Suppressor macrophage treated with lipopolysaccharide for 4 hours (primary cell): ENCODE data around the gene FREM2.

Experiments
- DNase-seq: peaks from one replicate; pipeline ENCODE4 v3.0.0-alpha.2; 2020

The FREM2 gene

DNA sequence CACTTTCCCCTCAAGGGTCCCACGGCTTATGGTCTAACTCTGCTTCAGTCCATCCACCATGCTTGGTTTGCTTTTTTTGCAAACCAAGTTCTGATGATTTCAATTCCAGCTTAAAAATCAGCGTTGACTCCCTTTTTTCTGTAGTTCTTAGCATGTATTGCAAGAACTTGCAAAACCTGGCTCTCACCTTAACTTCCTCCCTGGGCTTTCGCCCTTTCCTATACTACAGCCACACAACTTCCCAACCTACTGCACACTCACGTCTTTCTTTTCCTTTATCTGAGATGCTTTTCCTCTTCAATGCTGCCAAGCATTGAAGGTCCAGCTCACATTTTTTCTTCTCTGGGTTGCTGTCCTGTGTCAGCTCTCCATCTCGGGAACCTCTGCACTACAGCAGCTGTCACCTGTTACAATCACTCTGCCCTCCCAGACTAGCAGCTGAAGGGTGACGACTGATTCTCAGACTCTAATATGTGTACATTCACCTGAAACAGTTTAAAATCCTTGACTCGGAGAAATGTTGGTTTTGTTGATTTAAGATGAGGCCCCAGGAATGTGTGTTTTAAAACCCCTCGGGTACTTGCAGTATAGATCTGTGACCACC lies 143.7 kb downstream of the FREM2 start:
- DNase-seq: no peak

DNA sequence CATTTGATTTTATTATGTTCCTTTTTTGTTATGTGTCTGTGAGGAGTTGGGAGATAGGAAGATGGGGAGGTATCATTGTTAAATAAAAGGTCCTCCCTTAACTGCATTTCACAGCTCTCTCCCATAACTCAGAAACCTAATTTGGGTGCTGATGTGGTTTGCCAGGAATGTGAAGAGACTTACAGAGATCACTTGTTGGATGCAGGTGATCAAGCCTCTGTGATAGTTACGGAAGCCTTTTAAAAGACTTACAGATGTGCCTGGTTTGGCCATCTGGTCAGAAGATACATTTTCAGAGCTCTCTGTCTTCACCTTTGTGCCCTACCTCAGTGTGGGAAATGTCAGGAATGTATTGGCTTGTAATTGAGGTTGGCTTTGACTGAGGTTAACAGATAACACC lies 157.7 kb downstream of the FREM2 start:
- DNase-seq: no peak

DNA sequence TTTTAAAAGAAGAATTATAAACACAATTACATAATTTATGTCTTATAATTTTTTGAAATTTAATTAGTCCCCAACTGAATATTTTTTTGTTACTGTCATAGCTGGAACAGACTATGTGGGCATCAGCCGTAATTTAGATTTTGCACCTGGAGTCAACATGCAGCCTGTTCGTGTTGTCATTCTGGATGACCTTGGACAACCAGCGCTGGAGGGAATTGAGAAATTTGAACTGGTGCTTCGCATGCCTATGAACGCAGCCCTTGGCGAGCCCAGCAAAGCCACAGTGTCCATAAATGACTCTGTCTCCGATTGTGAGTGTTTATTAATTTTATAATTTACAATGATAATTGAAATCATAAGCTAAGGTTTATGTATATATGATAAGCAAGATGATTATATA lies 161.5 kb downstream of the FREM2 start:
- DNase-seq: no peak

DNA sequence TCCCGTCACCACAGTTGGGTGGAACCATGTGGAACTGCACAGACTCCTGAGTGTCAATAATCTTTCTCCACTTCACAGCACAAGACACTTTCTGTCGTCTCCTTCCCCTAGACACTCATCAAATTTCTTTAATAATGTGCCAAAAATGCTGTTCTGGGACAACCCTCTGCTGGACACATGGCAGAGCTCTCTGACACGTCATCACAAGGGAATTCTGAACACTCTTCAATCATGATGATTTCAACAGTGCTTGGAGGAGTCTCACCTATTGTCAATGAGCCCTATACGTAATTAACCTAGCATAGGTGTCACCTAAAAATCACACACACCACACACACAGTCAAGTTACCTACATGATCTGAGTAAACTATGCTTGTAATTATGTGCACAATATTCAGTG lies 162.4 kb downstream of the FREM2 start:
- DNase-seq: no peak

DNA sequence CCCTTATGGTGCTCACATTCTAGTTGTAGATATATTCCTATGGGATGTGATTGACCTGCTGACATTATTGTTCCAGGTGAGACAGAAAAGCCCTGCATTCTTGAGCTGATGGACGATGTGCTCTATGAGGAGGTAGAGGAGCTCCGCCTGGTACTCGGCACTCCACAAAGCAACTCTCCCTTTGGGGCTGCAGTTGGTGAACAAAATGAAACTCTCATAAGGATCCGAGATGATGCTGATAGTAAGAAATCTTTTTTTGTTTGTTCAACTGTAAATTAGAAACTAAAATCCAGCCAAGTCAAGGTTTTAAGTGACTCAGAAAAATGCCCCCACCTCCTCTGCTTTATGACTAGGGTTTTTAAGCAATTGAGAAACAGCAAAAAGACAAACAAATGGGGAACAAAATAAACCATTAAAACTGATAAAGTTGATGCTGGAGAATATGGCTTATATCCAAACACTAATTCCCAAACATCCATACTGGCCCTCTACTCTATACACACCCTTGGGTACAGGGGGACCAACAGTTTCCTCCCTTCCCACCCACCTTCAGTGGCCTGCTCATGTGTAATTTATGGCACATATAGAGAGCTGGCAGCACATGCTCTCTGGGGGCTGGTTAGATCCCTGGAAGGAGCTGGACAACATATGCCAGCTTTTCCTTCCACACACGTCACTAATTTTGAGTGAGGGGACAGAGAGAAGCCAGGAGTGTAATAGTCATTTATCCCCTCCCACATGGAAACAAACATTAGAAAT lies 164.2 kb downstream of the FREM2 start:
- DNase-seq: no peak

DNA sequence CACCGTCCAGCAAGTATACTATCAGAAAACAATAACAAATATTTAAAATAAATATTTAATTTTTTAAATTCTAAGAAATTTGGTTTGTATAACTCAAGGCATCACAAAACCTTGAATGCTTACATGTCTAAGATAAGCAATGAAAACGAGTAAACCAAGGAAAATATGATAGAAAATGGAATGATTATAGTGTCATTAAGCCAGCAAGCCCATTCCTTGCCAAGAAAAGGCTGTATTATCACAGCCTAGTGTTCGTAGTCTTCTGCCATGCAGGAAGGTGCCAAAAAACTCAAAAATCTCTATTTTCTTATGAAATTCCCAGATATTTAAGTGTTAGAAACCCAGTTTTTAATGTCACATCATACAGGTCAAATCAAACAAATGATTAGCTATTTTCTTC lies 167.3 kb downstream of the FREM2 start:
- no peak for DNase-seq

DNA sequence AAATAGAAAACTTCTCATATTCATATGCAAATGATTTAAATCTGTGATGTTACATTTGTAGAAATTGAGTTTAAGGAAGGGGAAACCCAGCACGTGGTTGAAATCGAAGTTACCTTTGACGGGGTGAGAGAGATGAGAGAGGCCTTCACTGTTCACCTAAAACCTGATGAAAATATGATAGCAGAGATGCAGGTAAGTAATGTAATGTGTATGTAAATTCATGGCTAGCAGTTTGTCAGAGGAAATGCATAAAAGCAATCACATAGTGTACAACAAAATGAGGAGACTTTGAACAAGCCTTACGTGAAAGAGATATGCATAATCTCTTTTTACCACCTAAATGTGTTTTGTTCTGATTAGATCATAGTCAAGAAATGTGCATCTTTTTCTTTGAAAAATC lies 169.2 kb downstream of the FREM2 start:
- no peak for DNase-seq

DNA sequence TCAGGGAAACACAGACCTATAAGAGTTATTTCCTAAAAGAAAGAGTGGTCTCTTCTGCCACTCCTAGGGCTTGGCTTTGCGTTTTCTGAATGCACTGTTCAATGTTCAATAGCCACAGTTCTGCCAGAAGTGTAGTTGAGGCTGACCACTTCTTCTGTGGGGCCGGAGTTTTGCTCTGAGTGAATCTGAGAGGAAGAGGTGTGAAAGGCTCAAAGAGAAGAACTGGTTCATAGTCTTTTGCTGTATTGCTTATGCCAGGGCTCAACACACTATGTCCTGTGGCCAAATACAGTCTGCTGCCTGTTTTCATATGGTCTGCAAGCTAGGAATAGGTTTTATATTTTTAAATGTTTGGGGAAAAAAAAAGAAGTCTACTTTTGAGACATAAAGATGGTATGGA lies 175.6 kb downstream of the FREM2 start:
- no peak for DNase-seq

DNA sequence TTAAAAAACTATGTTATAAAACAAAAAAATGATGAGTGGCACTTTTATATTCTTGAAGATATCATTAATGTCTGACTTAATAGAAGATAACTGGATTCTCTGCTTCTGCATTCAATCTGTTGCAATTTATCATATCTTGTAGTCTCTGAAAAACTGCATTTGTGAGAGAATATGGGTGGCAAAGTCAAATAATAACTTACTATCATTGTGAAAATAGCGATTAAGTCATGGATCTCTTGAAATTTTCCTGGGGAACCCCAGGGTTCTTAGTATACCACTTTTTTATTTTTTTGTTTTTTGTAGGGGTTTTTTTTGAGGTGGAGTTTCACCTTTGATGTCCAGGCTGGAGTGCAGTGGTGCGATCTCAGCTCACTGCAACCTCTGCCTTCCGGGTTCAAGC lies 176.7 kb downstream of the FREM2 start:
- no peak for DNase-seq

DNA sequence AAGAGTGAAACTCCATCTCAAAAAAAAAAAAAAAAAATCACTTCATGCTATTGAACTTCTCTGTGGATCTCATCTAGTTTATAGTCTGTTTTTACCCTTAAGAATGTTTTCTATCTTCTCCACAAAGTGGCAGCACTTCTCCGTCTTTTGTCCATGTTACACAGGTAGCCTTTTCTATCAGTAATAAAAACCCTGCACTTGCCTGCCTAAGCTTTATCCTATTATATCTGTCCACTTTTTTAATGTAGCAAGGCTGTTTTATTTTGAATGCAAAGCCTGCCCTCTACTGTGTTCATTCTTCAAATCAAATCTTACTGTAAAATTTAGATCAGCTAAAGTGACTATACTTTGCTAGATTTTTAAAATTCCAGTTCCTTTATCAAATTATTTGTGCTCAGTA lies 179.8 kb downstream of the FREM2 start:
- DNase-seq: no peak

DNA sequence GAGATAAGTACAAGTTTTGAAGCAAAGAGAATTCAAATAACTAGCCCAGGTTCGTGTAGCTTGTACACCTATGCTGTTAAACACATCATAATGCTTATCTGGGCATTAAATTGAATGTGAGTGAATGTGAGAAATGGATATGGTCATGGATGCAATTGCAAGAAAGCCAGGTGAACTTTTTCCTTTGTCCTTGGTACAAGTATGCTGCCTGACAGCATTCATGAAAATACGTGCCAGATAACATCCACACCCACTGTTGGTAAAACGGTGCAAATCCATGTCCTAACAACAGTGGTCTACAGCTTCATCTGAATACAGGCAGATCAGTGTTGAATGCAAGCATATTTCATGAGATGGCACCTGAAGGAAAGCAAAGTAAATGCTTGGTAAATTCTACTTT lies 181.5 kb downstream of the FREM2 start:
- DNase-seq: no peak

DNA sequence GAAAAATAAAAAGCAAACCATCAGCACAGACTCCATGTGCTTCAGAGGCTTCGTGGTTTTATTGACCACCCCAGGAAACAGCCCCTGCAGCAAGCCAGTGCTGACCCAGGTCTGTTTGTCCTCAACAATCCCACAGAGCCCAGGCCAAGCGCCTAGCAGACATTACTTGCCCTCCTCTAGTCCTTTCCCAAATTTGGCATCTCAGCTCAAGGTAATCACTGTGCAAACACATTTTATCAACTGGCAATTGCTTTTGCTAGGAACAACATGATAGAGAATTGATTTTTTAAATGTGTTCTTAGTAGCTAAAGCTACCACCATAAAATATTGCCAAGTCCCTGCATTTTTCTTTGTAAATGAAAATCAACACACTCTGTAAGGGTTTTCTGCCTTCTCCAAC lies 182.0 kb downstream of the FREM2 start:
- no peak for DNase-seq

DNA sequence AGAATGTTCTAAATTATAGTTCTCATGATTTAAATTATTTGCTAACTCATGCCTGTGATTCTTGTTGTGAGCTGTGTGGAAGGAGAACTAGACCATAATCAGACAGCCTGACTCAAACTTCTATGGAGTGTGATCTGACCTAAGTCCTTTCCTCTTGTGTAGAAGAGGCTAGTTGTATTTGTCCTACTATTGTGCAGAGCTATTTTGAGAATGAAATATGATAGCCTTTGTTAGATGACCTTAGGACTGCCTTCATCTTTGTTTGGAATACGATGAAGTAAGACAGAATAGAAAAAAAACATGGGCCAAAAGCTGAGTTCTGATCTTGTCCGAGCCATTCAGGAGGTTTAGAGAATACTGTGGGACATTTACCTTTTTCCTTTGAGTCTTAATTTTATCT lies 184.4 kb downstream of the FREM2 start:
- no peak for DNase-seq

DNA sequence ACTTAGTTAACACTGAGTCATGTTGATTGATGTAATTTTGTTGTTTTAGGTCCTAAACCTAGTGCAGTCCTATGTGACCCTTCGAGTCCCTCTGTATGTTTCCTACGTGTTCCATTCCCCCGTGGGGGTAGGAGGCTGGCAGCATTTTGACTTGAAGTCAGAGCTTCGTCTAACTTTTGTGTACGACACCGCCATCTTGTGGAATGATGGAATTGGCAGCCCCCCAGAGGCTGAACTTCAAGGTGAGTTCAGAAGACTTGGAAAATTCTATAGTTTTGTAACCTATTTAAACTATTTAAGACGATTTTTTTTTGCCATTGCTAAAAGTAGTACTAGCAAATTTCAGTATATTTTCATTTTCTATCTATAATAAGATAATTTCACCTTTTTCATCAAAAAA lies 185.8 kb downstream of the FREM2 start:
- peak; percentile 12 for DNase-seq

DNA sequence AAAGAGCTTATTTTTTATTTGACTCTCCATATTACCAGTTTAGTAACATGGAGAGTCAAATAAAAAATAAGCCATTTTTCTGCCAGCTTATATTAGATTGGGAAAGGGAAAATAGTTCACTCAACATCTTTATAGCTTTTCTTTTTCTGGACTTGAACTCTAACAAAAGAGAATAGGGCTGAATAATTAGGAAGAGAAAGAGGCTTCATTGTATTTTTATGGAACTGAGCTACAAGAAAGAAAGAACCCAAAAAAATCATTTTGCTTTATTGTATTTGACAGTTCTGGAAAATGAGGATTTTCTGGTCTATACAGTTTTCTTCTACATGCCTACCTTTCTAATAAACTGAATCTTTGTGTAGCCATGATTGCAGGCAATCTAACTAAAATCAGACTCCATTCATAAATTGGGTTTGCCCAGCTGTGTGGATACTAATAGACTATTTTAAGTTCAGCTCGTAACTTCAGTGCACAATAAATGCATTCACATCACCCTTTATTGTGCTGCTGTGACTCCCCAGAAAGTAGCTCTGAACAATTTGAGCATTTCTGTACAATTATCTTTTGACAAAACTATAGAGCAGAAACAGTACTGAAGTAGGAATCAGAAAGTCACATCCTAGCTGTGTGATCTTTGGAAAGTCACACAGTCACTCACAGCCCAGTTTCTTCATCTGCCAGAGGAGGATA lies 188.5 kb downstream of the FREM2 start:
- DNase-seq: no peak

DNA sequence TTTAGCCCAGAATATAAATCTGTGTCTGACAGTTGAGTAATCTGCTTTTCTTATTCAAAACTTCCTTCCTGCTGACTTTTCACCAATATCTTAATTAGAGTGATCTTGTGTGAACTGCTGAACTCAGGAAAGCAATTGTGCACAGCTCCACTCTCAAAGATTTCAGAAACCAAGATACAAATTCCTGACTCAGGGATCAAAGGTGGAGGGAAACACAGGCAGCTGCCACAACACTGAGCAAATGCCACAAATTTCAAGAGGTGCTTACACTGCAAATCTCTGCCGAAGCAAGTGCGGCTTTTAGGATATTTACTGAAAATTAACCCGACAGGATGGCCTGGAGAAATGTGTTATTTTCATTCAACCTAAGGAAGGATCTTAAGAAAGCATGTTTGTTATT lies 192.4 kb downstream of the FREM2 start:
- no peak for DNase-seq

DNA sequence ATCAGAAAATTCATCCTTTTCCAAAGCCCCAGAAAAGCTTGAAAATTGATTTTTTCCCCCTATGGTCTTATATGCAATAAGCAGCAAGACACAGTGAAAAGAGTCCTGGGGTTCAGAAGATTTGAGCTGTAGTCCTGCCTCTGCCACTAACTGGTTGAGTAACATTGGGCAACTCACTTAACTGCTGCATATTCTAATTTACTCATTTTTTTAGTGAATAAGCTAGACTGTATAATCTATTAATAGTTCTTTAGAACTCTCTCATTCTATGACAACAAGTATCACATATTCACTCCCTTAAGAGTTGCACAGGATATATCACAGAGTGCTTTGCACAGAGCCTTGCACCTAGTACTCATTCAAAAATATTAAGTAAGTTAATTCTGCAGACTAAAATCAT lies 192.9 kb downstream of the FREM2 start:
- DNase-seq: no peak

DNA sequence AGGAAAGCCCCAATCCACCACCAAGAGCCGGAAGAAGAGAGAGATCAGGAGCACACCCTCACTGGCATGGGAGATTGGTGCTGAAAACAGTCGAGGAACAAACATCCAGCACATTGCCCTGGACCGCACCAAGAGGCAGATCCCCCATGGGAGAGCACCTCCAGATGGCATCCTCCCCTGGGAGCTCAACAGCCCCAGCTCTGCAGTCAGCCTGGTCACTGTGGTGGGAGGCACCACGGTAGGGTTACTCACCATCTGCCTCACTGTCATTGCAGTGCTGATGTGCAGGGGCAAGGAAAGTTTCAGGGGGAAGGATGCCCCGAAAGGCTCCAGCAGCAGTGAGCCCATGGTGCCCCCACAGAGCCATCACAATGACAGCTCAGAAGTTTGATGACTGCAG lies 193.5 kb downstream of the FREM2 start:
- DNase-seq: no peak

DNA sequence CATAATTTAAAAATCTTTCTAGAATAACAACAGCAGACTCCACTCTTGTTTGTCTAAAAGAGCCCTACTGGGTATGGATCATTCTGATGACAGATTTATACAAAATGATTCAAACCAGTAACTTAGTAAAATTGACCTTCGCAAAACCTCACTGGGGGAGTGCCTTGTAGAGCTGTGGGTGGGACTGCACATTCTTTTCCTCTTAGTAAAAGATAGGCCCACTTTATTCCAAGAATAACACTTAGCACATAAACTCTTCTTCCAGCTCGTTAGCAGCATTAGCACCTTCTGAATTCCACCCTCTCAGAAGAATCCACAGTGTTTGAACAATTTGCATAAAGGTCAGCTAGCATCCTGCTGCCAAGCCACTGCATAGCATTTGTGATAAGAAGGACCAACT lies 196.9 kb downstream of the FREM2 start:
- DNase-seq: no peak

DNA sequence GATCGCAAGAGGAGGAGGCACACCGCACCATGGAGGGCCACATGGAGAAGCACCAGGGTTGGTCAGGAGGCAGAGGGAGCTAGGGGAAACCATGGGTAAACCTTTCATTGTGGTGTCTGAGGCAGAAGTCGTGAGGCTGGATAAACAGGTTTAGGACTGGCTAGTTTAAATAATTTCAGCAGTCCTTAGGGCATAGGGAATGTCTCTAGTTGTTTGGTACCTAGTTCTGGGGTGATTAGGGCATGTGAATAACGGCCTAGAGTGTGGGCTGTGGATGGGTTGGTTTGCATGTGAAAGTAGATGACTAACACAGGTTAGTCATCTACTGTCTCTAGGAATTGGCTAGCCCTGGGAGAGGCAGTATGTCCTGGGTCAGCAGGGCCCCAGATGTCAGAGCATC lies 201.4 kb downstream of the FREM2 start:
- DNase-seq: no peak

DNA sequence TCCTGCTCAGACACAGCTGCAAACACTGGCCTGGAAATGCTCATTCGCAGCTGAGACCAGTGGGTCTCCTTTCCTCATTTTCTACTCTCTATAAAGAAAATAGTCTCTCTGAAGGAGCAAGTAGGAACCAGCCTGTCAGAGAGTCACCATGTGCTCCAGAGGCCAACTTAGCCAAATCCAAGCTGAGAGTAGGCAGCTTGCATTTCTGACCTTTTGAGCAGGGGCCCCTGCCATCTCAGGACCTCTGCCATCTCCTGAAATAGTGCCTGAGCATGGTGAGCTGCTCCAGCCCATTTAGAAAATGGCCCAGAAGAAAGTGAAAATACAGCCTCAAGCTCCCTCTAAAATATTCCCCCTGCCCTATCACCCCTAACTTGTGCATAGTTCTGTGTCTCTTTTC lies 208.2 kb downstream of the FREM2 start:
- no peak for DNase-seq

DNA sequence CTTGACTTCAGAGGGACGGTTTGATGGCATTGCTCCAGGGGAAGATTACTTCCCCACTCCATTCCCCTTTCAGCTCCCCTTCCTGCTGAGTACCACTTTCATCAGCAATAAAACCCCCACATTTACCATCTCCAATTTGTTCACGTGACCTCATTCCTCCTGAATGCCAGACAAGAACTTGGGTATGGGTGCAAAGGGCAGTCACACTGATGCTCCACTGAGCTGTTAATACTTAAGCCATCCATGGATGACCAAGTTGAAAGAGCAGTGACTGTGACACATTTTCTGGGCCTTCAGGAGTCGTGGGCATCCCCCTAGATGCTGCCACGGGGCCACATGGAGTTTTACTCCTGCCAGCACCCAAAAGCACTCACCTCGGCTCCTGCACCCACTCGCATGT lies 210.6 kb downstream of the FREM2 start:
- DNase-seq: no peak

DNA sequence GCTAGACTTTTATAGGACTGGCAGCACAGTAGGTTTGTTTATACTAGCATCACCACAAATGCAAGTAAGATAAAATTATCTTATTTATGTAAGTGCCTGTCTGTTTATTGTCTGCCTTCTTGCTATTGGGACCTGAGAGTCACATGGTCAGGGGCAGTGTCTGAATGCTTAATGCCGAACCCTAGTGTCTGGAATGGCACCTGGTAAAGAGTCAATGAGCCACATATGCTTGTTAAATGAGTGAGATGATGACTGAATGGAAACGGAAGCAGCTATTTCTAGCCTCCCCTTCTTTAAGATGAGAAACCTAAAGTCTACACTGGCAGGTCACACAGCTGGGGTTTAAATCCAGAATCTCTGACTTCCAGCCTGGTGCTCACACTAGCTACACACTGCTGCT lies 211.6 kb downstream of the FREM2 start:
- no peak for DNase-seq

DNA sequence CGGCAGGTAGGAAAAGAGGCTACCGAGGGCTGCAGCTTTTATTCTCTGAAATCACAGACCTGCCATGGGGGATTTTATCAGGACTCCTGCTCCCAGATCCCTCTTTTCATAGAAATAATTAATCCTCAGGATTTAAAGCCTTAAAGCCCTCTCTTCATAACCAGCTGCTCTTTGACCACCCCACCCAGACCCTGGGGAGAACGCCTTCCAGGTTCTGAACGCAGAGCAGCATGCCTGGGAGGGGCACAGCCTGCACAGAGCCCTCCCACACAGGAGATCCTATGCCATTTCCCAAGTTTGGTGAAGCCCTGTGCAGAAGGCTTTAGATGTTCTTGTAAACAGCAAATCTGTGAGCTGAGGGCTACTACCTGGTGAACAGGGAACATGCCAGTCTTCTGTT lies 212.7 kb downstream of the FREM2 start:
- no peak for DNase-seq

DNA sequence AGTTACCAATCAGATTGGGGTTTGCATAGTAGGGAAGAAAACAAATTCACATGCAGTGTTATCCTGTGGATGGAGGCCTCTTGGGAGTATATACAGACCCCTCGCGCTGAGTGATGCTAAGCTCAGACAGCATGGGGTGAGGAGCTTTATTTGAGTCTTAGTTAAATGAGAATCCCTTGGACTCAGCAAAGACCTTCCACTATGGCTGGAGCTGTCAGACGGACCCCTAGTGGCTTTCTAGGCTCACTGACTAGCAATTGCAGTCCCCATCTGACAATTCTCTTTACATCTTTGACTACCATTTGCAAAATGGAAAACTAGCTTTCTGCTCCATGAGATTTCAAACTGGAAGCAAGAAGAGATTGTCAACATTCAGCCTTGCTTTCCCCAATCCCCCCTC lies 213.3 kb downstream of the FREM2 start:
- no peak for DNase-seq
